ENCODE results near the gene HSF2BP. TPM values are rescaled to one million over a fixed set of nuclear protein-coding genes. Genes with fewer than 3 reads are reported as not detected.

HSF2BP gene
- total RNA-seq, 4 donors from 2014 or later: 0.57 to 1.6 (median 0.59) TPM; not detected in 1

- H3K36me3 ChIP-seq: no peaks in the 10 kb centered on the region
- H3K9me3 ChIP-seq: no peaks in the 10 kb centered on the region
- H3K4me1 ChIP-seq: peaks cover 27% of the 10 kb centered on the region
- H3K27me3 ChIP-seq: no peaks in the 10 kb centered on the region
- H3K4me3 ChIP-seq: no peak overlapping the region
- no peak overlapping the region for H3K27ac ChIP-seq
- TF ChIP-seq EP300 (IDR thresholded peaks at IDR 0.05): no peak
- TF ChIP-seq POLR2A (IDR thresholded peaks at IDR 0.05): no peak
- TF ChIP-seq CTCF (IDR thresholded peaks at IDR 0.05): no peak
- TF ChIP-seq POLR2AphosphoS5 (IDR thresholded peaks at IDR 0.05): no peak
- DNase-seq (ENCODE audit: low spot score in 2 of 2): no peak
- WGBS: 91% methylated on average over 4 of the region's 4 CpGs
Measured at GRCh38 chr21:43644071-43644470, 15.2 kb downstream of the HSF2BP start.

- WGBS: 94% methylated on average over 4 of the region's 4 CpGs
- no peak for DNase-seq (ENCODE audit: low spot score in 2 of 2)
- TF ChIP-seq POLR2A (IDR thresholded peaks at IDR 0.05) (no peak), POLR2AphosphoS5 (IDR thresholded peaks at IDR 0.05) (no peak), CTCF (IDR thresholded peaks at IDR 0.05) (no peak), EP300 (IDR thresholded peaks at IDR 0.05) (no peak)
- Histone ChIP-seq H3K4me3 (no peak overlapping the region), H3K27me3 (no peaks in the 10 kb centered on the region), H3K36me3 (no peaks in the 10 kb centered on the region), H3K27ac (no peak overlapping the region), H3K9me3 (no peaks in the 10 kb centered on the region), H3K4me1 (peaks cover 27% of the 10 kb centered on the region)
Measured at GRCh38 chr21:43643193-43643592, 16.1 kb downstream of the HSF2BP start.

GRCh38 chr21:43640400-43640799 lies 18.9 kb downstream of the HSF2BP start:
- 60% methylated on average over 3 of the region's 3 CpGs for WGBS
- H3K36me3 ChIP-seq: no peaks in the 10 kb centered on the region
- no peak for TF ChIP-seq CTCF (IDR thresholded peaks at IDR 0.05)
- no peak for TF ChIP-seq POLR2A (IDR thresholded peaks at IDR 0.05)
- TF ChIP-seq POLR2AphosphoS5 (IDR thresholded peaks at IDR 0.05): no peak
- no peak for TF ChIP-seq EP300 (IDR thresholded peaks at IDR 0.05)
- no peak for DNase-seq (ENCODE audit: low spot score in 2 of 2)
- no peak overlapping the region for H3K4me3 ChIP-seq
- peaks cover 14% of the 10 kb centered on the region for H3K4me1 ChIP-seq
- H3K27ac ChIP-seq: no peak overlapping the region
- no peaks in the 10 kb centered on the region for H3K9me3 ChIP-seq
- no peaks in the 10 kb centered on the region for H3K27me3 ChIP-seq

- Histone ChIP-seq H3K36me3 (no peaks in the 10 kb centered on the region), H3K9me3 (no peaks in the 10 kb centered on the region), H3K27me3 (no peaks in the 10 kb centered on the region), H3K4me3 (no peak overlapping the region), H3K4me1 (peaks cover 7% of the 10 kb centered on the region), H3K27ac (no peak overlapping the region)
- 61% methylated on average over 7 of the region's 7 CpGs for WGBS
- no peak for TF ChIP-seq EP300 (IDR thresholded peaks at IDR 0.05)
- no peak for TF ChIP-seq CTCF (IDR thresholded peaks at IDR 0.05)
- no peak for TF ChIP-seq POLR2AphosphoS5 (IDR thresholded peaks at IDR 0.05)
- no peak for TF ChIP-seq POLR2A (IDR thresholded peaks at IDR 0.05)
- DNase-seq (ENCODE audit: low spot score in 2 of 2): no peak
Measured at GRCh38 chr21:43639470-43640353, 19.6 kb downstream of the HSF2BP start.

- H3K4me3 ChIP-seq: no peak overlapping the region
- WGBS: 87% methylated on average over 3 of the region's 3 CpGs
- no peaks in the 10 kb centered on the region for H3K27me3 ChIP-seq
- H3K9me3 ChIP-seq: no peaks in the 10 kb centered on the region
- no peak overlapping the region for H3K27ac ChIP-seq
- H3K36me3 ChIP-seq: no peaks in the 10 kb centered on the region
- DNase-seq (ENCODE audit: low spot score in 2 of 2): no peak
- H3K4me1 ChIP-seq: peaks cover 5% of the 10 kb centered on the region
- no peak for TF ChIP-seq POLR2A (IDR thresholded peaks at IDR 0.05)
- TF ChIP-seq EP300 (IDR thresholded peaks at IDR 0.05): no peak
- no peak for TF ChIP-seq CTCF (IDR thresholded peaks at IDR 0.05)
- no peak for TF ChIP-seq POLR2AphosphoS5 (IDR thresholded peaks at IDR 0.05)
Measured at GRCh38 chr21:43637530-43638158, 21.6 kb downstream of the HSF2BP start.

Measured in suprapubic skin (tissue), 4 donors.